Stimulated activated CD8-positive, alpha-beta memory T cell treated with anti-CD3 and anti-CD28 coated beads, Interleukin-2, amount 100 ng/mL, for 48 hours (primary cell): ENCODE measurements around the gene FZD7.

ENCODE experiments used
- DNase-seq, 2 donors: peaks; one replicate each; pipeline ENCODE4 v3.0.0-alpha.2; 2020; ENCODE audit warnings: low read depth in 2 of 2

Gene FZD7

GRCh38 chr2:202014318-202014717, 19.3 kb upstream of the FZD7 start:
- DNase-seq, result no peak

- no peak for DNase-seq
These were observed 18.9 kb upstream of the FZD7 start for GRCh38 chr2:202014759-202015211.

GRCh38 chr2:202015471-202015870, 18.2 kb upstream of the FZD7 start:
- no peak for DNase-seq

GRCh38 chr2:202016579-202017227, 17.0 kb upstream of the FZD7 start:
- no peak for DNase-seq

- no peak for DNase-seq
These were observed 15.7 kb upstream of the FZD7 start for GRCh38 chr2:202017940-202018339.

GRCh38 chr2:202018950-202019349, 14.7 kb upstream of the FZD7 start:
- no peak for DNase-seq

GRCh38 chr2:202019689-202020450, 13.8 kb upstream of the FZD7 start:
- no peak for DNase-seq

- no peak for DNase-seq
These were observed 10.9 kb upstream of the FZD7 start for GRCh38 chr2:202022755-202023154.

- no peak for DNase-seq
These were observed 10.3 kb upstream of the FZD7 start for GRCh38 chr2:202023198-202023903.

- DNase-seq, result no peak
These were observed 9.8 kb upstream of the FZD7 start for GRCh38 chr2:202023904-202024266.

GRCh38 chr2:202024871-202025270, 8.8 kb upstream of the FZD7 start:
- no peak for DNase-seq

GRCh38 chr2:202025816-202026215, 7.8 kb upstream of the FZD7 start:
- no peak for DNase-seq

- no peak for DNase-seq
These were observed 7.1 kb upstream of the FZD7 start for GRCh38 chr2:202026507-202026906.

GRCh38 chr2:202030691-202031090, 3.0 kb upstream of the FZD7 start:
- no peak for DNase-seq

GRCh38 chr2:202031246-202031951, 2.3 kb upstream of the FZD7 start:
- no peak for DNase-seq

GRCh38 chr2:202032846-202033316, 774 bp upstream of the FZD7 start:
- DNase-seq, result no peak

- DNase-seq, result peak in 1 of 2 donors; percentile 12
These were observed 814 bp downstream of the FZD7 start for GRCh38 chr2:202034249-202035088.

- no peak for DNase-seq
These were observed 1.7 kb downstream of the FZD7 start for GRCh38 chr2:202035089-202035940.

- no peak for DNase-seq
These were observed 2.3 kb downstream of the FZD7 start for GRCh38 chr2:202035941-202036372.

GRCh38 chr2:202036601-202037037, 3.0 kb downstream of the FZD7 start:
- no peak for DNase-seq
